GM19023 (cell line): ENCODE results near the gene KLHL22.
"Not testable (repeated sequence)": the region's sequence is repeated elsewhere in the genome, so short reads cannot be mapped to it uniquely, and the experiment has no call there.

Experiments
- ATAC-seq: cut with Tn5 transposase; IDR thresholded peaks from one replicate; pipeline ENCODE4 v1.9.1; 2021; ENCODE audit warnings: mild to moderate bottlenecking, moderate library complexity; ENCODE audit not compliant: unreplicated experiment

The KLHL22 gene

DNA sequence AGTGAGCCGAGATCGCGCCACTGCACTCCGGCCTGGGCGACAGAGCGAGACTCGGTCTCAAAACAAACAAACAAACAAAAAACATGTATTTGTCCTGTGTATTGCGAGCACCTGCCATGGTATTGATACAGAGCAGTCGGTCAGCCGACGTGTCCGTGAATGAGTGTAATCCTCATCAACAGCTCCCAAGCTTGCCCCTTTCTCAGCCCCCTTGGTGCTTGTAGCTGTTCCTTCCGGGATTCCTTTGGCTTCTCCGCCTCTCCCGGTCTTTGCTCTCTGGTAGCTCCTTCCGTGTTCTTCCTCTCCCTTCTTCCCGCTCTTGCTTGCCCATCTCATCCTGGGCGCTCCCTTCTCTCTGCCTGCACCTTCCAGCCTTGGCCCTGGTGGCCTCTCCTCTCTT lies 90.7 kb downstream of the KLHL22 start:
- no peak for ATAC-seq

DNA sequence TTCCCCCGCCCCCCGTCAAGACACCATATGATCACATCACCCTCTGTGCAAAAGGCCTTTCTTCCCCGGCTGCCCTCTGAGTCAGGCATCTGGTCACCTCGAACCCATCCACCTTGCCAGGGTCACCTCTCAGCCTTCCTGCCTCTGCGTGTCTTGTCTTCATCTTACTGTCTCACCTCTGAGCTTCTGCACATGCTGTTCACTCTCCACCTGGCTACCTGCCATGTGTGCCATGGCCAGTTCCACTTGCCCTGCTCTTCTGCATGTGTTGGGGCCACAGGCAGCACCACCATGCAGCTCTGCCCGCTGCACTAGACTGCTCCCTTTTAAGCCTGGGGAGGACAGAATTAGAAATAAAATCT lies 91.8 kb downstream of the KLHL22 start:
- ATAC-seq: no peak

DNA sequence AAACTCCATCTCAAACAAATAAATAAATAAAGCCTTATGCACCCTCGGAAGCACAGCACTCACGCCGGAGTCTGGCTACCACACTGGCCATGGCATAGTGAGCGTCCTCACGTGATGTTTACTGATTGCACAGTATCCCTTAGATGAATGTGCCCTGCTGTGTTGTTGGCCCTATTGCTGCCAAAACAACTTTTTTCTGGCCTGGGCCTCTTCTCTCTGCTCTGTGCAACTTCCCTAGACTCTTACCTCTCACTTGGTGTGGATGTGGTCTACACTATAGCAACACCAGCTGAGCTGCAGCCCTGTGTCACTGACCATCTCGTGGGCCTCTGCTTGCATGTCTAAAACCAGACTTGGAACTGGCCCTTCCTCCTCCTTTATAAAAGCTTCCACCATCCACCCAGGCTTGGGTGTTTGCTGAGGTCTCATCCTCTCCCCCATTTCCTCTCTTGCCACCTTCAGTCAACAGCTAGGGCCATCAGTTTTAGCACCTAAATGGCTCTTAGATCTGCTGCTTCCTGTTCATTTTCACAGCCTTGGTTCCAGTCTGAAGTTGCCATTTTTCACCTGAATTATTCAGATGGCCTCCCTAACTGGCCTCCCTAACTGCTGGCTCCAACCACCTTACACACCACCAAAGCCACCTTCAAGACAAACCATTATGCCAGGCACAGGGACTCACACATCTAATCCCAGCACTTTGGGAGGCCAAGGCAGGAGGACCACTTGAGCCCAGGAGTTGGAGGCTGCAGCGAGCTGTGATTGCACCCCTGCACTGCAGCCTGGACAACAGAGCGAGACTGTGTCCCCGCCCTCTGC lies 92.4 kb downstream of the KLHL22 start:
- ATAC-seq: no peak

DNA sequence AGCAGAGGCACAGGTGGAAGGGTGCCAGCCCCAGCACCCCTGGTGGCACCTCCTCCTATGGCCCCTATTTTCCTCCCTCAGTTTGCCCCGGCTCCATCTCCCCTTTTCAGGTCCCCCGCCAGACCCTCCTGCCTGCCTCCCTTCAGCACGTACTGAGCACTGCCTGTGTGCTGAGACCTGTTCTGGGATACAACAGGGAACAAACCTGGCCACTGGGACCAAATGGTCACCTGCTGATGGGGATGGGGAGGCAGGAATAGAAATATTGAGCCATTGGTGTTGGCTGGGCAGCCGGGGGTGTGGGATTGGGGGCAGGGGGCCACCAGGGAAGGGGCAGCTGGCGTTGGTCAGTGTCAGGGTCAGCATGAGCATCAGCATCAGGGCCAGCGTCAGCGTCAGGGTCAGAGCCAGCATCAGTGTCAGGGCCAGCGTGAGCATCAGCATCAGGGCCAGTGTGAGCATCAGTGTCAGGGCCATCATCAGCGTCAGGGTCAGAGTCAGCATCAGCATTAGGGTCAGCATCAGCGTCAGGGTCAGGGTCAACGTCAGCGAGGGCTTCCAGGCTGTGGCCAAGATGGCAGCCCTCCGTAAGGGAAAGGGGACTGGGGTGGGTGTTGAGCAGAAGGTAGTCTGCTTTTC lies 94.1 kb downstream of the KLHL22 start:
- no peak for ATAC-seq

DNA sequence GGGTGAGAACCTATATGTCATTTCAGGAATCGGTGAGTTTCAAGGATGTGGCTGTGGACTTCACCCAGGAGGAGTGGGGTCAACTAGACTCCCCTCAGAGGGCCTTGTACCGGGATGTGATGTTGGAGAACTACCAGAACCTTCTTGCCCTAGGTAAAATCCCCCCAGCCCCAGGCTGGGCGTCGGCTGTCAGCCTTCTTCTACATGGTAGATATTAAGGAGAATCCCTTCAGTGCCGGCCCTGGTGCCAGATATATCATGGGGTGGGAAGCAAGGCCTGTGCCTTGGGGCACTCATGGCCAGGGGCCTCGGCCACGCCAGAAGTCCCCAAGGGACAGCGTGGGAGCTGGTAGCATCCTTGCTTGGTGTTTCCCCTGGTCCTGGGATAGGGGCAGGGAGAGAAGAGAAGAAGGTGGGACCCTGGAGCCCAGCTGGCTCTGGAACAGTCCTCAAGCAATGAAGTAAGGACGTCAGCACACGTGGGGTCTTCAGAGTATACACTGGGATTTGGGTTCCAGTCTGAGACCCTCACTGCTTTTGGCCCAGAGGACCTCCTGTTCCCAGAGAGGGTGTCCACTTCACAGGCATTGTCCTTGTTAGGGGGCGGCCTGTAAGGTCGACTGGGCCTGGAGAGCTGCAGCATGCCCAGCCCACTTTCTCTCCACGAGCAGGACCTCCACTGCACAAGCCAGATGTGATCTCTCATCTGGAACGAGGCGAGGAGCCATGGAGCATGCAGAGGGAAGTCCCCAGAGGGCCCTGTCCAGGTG lies 94.8 kb downstream of the KLHL22 start:
- ATAC-seq: no peak

DNA sequence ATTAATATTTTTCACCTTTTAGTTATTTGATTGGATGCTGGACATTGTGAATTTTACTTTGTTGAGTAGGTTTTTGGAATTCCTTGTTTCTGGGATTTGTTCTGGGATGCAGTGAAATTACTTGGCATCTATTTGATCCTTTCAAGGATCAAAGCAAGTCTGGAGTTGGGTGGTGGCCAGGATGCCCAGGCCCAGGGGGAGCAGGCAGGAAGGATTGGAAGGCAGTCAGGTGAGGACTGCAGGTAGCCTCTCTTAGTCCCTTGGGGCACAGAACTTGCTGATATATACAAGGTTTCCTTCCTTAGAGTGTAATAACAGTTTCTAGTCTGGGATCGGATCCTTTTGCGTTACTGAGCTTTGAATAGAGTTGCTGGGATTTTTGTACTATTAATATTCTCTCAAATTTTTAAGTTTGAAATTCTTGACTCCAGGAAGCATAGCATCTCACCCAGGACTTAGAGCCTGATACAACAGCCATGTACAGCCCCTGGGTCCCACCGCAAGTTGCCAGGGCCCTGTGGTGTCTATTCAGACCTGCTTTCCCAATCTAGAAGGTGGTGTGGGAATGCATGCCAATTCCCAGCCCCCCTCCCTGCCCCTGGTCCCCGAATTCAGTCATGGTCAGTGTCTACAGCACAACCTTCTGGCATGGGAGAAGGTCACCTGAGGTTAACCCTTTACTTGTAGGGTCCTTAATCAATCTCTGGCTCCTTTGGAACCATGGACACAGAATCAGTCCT lies 95.6 kb downstream of the KLHL22 start:
- ATAC-seq: no peak

DNA sequence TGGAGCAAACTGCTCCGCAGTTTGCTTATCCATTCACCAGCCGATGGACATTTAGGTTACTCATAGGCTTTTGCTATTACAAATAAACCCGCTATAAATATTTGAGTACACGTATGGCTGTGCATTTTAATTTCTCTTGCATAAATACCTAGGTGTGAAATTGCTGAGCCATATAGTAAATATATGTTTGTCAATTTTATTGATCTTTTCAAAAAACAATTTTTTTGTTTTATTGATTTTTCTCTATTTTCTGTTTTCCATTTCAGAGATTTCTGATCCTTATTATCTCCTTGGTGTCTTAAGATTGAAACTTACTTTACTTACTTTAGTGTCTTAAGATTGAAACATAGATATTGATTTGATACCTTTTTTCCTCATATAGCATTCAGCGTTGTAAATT lies 97.2 kb downstream of the KLHL22 start:
- ATAC-seq: no peak

DNA sequence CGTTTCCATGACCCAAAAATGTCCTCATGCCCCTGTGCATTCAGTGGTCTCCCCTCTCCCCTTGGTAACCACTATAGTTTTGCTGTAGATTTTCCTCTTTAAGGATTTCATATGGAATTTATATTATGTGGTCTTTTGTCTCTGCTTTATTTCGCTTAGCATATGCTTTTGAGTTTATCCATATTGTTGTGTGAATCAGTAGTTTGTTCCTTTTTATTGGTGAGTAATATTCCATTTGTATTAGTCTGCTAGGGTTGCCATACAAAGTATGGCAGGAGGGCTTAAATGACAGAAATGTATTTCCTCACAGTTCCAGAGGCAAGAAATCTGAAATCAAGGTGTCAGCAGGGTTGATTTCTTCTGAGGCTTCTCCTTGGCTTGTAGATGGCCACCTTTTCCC lies 98.1 kb downstream of the KLHL22 start:
- no peak for ATAC-seq

DNA sequence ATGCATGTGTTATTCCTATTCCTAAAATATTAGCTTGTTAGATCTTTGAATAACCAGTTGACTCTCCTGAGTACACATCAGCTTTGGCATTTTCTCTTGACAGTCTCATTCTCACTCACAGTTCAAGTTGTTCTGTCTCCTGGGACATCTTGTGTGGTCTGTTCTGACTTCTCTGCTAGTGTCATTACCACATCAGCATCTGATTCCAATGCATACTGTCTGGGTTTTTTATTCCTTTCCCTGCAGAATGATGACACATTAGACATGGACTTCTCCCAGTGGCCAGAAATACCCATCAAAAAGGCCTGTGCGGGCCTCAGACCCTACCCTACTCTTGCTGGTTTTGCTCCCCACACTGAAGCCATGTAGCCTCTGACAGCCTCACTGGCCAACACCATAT lies 99.0 kb downstream of the KLHL22 start:
- ATAC-seq: no peak

DNA sequence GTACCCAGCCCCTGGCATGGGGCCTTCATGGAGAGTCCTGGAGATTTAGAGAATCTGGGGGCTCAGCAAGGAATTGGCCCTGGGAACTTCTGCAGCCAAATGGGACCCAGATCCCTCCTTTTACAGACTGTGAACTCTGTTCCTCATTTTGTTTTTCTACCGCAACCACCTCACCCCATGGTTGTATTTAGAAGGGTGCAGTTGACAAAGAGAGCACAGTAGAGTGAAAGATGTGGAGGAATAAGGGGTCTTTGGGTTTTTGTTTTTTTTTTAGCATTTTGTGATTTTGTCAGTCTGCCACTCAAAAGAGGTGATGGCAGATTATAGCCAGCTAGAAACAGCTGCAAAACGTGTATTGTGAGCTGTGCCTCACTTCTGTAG lies 99.7 kb downstream of the KLHL22 start:
- no peak for ATAC-seq

DNA sequence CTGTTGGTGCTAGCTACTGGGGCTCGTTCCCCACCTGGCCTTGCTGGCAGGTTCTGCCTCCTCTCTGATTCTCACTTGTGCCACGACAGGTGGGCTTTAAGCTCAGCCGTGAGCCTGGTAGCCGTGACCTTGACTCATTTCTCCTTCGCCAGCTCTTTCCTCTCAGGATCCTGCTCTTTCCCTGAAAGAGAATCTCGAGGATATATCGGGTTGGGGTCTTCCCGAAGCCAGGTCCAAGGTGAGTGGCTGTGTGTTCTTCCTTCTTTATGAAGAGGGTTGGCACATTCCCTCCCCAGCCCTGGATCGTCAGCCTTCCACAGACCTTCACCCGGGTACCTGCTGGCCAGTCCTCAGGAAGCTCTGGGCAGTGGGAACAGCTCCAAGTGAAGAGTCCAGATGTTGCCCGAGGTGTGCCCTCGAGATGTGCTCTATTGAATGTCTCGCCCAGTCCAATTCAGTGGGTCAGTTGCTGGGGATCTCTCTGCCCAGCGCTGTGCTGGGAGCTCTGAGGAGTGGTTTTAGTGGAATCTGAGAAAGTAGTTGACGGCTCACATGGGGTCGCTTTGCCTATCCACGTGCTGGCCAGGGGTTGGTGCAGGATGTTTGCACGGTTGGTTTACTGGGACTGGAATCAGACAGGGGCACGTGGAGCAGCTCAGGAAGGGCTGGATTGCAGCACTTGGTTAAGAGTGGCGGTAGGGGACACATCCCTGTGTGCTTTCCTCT lies 100.3 kb downstream of the KLHL22 start:
- no peak for ATAC-seq

DNA sequence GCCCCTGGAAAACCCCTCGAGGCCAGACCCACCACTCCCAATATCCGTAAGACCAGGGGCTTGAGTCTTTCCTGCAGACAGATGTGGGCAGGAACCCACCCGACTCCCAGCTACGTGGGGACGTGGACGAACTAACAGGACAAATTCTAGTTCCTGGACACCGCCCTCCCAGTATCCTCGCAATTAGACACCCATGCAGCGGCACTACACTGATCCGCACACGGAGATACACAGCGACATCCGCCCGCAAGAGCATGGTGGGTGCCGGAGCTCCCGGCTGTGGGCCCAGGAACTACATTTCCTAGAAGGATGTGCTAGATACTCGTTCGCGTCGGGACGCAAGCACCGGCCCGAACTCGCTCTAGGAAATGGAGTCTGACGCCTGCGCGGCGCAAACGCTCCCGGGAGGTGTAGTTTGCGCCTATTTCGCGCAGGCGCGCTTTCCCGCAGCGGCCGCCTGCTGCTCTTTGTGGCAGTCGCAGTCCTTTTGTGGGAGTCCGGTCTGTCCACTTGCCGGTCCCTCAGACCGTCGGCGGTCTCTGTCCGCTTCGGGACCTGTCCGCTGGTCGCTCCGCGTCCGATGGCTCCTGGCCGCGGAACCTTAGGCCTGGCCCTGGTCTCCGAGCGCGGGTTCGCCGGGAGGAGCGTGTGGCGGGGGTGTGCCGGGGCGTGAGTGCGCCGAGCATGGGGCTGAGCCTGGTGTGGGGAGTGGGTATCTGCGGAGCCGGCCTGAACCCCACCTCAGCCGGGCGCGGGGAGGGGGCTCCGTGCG lies 101.7 kb downstream of the KLHL22 start, which contains the start of gene ZNF74:
ZNF74 (plus strand) TSS at position 447 of the 772 bp plus-strand sequence. CDS start 478 bp downstream, outside the sequence.
- peak; percentile 69 for ATAC-seq

DNA sequence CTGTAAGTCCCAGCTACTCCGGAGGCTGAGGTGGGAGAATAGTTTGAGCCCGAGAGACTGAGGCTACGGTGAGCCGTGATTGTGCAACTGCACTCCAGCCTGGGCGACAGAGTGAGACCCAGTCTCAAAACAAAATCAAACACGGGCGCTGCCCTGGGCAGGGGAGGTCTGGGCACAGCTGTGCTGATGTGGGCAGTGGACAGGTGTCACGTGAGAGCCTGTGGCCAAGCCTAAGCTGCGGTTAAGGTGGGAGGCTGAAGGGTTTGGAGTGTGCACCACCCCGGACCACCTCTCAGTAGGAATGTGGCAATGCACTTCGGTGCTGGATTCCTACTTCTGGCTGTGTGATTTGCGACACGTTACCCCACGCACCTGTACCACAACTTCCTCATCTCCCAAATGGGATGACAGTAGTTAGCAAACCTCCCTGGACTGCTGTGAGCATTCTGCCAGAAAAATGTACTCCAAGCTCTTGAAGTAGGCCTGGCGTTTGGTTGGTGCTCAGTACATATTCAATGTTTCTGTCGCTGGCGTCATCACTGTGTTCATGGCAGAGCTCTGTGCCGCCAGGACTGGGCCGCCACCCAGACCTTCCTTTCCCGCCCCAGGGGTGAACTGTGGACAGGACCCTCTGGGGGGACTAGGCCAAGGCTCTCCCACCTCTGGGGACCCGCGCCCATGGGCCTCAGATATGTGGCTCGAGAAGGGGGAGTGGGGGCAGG lies 102.5 kb downstream of the KLHL22 start:
- ATAC-seq: no peak

DNA sequence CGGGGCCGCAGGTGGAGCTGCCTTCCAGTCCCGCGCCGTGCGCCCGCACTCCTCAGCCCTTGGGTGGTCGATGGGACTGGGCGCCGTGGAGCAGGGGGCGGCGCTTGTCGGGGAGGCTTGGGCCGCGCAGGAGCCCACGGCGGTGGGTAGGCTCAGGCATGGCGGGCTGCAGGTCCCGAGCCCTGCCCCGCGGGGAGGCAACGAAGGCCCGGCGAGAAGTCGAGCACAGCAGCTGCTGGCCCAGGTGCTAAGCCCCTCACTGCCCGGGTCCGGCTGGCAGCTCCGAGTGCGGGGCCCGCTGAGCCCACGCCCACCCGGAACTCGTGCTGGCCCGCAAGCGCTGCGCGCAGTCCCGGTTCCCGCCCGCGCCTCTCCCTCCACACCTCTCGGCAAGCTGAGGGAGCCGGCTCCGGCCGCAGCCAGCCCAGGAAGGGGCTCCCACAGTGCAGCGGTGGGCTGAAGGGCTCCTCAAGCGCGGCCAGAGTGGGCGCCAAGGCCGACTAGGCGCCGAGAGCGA lies 103.2 kb downstream of the KLHL22 start:
- not testable (repeated sequence) for ATAC-seq
